GM18873 (cell line): Measurements from ENCODE around the gene TMEM51.

Source experiments
- ATAC-seq: cut with Tn5 transposase; IDR thresholded peaks from one replicate; pipeline ENCODE4 v1.9.1; 2021; ENCODE audit warnings: mild to moderate bottlenecking, moderate library complexity, moderate number of reproducible peaks; ENCODE audit not compliant: unreplicated experiment, low FRiP score

The TMEM51 gene

DNA sequence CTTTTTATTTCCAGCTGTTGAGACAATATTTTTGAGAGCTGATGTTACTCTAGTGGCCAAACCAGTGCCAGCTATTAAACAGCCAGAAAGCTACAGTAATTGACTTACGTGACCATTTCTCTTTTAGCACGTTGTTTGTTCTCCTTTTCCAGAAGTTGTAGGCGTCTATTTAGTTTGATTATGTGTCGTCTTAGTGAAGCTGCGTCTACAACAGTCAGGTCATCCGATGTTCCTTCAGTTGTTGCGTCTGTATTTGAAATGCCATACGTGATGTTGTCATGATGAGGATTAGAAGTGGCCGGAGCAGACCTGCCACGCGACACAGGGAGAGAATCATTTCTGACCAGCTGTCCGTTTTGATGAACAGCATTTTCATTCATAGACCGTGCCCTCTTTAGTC, 38.2 kb downstream of the TMEM51 start:
- no peak for ATAC-seq

DNA sequence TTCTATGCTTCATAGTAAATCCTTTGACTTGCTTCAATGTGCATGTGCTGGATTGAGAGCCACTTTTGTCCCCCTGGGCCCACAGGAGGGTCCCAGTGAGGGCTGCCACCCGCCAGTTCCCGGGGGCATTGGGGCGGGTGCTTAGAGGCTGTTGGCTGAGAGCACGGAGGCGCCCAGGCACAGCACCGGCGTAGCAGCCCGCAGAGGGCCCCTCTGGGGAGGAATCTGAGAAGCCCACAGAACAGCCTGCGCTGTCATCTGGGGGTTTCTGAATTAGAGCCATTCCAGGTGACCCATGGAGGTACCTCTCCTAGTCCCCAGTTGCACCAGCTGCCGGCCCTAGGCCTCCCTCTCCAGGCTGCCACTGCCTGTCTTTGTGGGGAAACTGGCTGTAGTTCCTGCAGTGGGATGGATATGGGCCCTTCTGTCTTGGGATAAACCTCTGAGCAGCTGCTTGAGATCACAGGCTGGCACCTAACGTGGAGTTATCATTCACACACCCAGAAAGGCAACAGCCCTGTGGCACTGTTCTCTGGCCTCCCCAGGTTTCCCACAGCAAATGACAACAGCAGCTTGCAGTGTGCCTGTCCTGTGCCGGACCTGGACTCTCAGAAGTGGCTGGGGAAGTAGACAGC, 39.5 kb downstream of the TMEM51 start:
- ATAC-seq: no peak

DNA sequence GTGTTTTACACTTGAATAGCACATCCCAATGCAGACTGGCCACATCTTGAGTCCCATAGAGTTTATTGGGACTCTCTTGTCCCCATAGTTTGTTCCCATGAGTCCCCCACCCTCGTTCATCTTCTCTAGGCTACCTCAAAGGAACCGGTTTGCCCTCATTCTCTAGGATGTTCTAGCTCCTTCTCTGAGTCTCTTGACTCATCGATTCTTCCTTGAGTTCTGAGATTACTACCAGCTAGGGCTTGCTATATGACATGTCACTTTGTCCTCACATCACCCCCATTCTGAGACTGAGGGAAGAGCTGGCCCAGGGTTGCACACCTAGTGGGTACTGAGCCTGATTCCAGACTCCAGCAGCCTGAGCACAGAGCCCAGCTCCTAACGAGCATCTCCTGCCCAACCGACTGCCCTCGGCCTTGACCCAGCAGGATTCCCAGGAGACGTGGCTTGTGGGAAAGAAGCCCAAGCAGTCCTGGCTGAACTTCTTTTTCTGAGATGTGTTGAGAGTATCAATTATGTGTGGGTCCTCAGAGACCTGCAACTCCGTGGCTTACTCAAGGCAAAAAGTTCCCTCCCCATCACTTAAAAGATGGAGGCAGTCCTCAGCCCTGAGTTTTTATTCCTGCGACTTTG, 42.0 kb downstream of the TMEM51 start:
- no peak for ATAC-seq

DNA sequence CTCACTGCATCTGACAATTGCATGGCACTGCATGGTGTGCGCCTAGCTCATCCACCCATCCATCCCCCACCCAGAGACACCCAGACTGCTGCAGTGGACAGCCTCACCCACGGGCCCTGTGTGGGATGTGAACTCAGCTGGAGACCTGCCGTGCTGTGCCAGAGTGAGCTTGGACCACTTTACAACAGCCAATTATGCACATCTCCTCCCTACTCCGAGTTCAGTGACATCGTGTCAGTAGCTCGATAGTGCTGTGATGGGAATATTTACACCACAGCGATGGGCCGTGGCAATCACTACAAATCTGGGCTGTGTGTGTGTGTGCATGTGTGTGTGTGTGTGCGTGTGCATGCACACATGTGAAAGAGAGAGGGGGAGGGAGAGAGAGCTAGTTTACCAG, 42.5 kb downstream of the TMEM51 start:
- ATAC-seq: no peak

DNA sequence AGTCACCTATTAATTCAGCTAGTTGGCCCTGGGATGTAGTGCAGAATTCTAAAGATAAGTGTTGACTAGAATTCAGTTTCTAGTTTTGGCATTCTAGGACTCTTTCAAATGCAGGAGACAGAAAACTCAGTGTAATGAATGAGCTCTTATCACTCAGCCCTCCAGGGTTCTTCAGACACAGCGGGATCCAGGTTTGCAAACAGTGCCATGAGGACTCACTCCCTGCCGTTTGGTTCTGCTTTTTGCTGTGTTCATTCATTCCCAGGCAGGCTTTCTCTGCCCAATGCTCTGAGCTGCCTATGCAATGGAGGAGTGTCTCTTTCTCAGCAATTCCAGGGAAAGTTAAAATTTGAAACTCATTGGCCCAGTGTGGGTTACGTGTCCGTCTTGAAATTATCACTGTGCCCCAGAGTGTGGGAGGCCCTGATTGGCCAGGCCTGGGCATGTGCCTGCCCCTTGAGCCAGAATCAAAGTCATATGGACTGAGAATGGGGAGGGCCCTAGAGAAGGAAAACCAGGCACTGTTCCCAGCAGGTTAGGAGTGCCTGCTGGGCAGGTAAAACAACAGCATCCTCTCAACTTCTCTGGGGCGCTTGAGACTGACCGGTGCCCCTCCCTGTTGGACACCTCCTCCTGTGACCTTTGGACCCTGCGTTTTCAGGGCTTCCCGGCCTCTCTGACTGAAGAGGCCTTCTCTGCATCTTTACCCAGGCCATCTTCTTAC, 43.4 kb downstream of the TMEM51 start:
- no peak for ATAC-seq

DNA sequence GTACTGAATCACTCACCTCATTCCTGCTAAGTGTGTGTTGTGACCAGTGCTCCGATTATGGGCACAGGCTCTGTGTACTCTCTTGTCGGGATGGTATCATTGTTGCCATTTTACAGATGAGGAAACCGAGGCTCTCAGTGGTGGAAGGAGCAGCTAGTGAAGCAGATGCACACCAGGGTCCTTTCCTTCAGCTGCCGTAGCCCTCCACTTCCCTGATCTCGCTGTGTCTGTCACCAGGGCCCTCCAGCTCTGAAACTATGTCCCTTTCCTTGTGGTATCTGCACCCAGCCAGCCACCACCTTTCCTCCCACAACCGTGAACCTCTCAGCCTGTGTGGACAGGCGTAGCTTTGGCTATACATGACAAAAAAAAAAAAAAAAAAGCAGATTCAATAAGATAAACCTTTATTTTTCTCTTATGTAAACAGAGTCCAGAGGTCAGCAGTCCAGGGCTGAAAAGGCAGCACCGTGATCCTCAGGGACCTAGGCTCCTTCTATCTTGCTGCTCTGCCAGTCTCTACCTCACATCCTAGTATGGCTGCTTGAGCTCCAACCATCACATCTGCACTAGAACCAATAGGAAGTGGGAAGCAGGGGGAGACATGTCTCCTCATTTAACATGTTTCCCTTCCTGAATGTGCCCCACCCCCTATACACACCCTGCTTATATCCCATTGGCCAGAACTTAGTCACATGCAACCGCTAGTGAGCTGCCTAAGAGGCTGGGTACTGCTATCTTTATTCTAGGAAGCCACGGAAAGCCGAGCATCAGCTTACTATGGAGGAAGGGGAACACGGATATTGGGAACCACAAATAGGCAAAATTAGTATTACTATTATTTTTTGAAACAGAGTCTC, 44.3 kb downstream of the TMEM51 start:
- ATAC-seq: no peak

DNA sequence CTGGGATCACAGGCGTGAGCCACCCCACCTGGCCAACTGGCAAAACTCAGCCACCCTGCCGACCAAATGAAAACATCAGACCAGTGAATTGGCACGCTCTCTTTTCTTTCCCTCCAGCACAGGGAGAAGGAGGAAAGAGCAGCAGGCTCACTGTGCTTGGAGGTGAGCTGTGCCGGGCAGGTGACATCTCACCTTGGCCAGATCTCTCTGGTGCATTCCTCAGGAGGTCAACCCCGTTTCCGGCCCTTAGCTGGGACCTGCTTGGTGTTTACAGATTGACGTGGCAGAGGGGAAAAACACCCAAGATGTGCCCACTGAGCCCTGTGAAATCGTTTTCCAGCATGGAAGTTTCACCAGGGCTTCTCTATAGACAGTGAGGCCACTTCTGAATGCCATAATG, 45.1 kb downstream of the TMEM51 start:
- ATAC-seq: no peak

DNA sequence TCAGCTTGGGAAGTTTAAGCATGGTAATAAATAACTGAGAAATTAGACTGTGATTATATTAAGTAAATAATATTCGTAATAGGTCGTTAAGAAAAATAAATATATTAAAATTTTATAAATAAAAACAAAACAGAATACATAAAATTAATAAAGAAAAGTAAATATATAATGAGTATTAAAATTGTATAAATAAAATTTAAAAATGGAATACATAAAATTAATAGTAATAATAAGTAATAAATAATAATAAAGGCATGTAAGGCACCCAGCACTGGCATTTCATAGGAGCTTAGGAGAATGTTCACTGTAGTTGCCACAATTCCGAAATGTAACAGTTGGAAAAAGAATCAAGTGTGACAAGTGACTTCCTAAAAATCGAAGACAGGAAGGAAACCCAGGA, 47.7 kb downstream of the TMEM51 start:
- ATAC-seq: no peak

DNA sequence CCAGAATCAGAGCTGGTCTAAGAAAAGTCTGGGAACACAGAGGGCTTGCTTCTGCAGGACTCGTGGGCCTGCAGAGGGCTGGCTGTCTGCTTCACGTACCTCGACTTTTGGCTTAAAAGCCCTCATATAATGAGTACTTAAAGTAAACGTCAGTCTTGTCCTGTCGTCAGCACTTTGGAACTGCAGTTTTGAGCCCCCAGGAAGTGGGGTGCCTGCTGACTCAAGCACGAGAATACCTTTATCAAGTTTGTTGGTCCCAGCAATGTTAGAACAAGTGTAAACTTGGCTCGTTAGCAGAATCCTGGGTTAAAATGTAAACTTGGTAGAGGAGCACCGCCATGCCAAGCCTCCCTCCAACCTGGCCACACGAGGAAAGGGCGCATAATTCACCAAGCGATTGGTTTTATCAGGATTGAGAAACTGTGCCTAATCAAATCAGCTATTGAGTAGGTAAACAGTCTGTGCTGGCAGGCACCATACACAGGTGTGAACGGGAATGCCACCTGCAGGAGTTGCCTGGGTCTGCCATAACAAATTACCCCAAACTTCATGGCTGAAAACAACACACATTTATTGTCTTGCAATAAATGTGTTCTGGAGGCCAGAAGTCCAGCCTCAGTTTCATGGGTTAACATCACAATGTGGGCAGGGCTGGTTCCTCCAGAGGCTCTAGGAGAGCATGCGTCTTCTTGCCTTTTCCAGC, 48.5 kb downstream of the TMEM51 start:
- no peak for ATAC-seq

DNA sequence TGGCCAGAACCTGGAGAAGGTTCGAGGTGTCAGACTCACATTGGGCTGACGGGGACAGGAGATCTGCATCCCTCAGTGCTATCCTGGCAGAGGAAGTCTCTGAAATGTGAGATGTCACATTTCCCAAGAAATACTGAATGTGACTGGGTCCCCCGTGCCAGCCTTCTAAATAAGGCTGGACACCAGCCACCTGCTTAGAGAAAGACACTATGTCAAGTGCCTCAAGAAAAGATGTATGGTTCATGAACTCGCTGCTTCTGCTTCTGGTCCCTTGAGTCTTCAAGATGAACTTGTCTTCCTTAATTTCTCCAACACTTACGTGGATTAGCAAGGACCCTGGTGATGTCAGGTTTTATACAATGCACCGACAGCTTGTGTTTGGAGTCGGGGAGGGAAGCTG, 51.4 kb downstream of the TMEM51 start:
- ATAC-seq: no peak

DNA sequence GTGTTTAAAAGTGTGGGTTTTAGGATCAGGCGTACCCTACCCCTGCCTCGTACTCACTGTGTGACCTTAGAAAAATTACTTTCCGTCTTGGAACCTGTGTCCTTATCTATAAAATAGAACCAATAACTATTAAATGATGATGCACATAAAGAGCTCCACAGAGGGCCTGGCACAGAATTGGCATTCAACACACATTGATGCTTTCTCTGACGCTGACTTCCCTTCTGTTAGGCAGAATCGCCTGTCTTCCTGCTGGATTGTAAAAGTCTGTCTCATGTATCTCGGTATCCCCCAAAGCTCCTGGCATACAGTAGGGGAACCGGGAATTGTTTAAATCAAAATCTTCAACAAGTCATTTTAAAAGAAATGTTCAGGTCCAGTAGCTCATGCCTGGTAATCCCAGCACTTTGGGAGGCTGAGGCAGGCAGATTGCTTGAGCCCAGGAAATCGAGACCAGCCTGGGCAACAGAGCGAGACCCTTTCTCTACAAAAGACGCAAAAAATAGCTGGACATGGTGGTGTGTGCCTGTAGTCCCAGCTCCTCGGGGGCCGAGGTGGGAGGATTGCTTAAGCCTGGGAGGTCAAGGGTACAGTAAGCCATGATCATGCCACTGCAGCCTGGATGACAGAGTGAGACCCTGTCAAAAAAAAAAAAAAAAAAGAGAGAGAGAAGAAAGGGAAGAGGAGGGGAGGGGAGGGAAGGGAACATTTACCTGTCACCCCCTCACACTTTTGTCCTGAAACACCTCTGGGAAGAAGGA, 52.2 kb downstream of the TMEM51 start:
- ATAC-seq: no peak

DNA sequence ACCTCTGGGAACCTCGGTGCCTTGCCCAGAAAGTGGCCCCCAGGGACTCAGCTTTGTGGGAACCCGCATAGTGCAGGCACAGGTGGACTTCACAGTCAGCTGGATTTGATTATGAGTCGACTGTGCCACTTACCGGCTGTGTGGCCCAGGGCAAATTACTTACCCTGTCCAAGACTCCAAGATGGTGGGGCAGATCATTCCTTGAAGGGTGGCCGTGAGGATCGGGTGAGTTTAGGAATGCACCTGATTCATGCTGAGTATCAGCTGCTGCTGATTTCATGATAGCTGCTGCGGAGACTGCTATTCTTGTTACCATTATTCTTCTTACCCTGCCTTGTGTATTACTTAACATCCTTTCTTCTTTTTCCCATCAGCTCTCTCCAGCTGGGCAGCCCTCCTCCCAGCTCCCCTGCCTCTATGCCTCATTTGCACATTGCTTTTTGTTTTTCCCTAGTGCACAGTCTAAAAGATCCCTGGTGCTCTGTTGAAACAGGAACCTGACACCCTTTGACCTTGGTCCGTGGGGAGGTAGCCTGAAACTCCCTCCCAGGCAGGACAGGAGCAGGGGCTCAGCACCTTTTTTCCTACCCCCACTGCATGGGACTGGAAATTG, 53.0 kb downstream of the TMEM51 start:
- no peak for ATAC-seq

DNA sequence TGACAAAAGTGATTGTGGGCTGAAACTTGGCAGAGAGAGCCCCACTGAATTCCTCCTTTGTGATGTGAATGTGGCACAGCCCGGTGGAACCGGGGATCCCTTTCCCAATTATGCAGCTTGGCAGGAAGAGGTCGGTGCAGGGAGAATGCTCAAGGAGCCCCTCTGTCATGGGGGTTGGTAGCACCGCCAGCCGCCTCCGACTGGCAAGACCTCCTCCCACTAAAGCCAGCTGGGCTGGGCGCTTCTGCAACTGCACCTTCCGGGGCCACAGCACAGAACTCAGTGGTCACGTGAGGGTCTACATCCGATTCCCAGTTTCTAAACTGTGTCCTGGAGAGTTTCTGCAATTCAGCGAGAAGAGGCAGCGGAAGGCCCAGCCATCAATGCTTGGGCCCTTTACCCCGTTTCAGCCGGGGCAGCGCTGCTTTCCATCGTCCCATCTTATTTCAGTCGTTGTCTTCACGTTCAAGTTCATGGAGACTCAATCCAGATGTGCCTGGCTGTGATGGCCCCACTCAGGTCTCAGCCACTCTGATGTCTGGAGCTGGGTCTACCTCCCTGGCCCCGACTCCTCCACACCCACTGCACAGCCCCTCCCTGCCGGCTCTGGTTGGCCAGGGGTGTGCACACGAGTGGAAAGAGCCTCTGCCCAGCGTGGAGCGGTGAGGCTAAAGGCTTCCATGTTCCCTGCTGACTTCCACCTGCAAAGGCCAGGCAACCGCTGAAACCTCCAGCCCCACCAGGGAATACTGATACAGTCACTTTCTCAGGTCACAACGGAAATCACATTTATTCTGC, 53.7 kb downstream of the TMEM51 start:
- ATAC-seq: no peak

DNA sequence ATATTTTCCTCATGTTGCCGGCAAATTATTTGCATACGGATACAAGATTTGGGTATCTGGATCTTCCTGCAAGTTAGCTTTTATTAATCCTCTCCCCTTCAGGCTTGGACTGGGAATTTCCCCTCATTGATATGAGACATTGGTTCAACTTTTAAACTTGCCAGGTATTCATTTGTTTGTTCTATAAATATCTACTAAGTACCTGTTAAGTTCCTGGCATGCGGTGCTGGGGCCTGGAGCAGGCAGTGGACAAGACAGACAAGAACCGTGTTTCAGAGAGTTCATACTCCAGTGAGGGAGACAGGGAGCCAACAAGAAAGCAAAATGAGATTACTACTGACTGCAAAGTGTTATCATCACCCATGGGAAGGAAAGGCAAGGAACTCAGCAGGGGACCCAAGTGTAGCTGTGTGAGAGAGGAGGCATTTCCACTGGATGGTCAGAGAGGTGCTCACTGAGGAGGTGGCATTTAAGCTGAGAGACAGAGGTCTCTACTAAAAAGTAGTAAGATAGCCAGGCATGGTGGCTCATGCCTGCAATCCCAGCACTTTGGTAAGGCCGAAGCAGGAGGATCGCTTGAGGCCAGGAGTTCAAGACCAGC, 54.4 kb downstream of the TMEM51 start:
- ATAC-seq: no peak

DNA sequence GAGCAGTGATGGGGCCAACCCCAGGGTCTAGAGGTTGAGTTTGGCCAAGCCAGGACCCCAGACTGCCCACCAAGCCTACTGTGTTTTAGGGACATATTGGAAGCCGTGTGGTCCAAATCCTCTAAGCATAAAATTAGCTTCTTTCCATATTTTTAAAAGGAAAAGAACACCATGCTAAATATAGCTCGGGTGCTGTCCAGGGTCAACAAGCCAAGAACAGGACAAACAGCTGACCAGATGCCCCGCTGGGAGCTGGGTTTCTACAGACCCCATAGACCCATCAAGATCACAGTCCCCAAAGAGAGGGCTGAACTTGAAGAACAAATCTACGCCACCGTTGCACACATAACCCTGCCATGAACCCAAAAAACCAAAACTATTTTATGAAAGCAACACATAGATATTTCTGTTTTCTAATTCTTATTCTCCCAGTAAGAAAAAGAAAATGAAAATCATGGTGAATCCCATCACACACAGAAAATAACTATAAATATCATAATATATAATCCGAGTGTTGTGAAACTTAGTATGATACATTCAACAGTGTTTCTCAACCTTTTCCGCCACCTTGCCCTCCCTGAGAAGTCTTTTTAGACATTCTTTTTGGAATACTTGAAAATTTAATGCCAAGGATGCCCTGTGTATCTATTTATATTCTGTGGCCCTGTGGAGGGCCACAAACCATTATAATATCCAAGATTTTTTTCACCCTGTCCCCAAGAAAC, 57.3 kb downstream of the TMEM51 start:
- no peak for ATAC-seq

DNA sequence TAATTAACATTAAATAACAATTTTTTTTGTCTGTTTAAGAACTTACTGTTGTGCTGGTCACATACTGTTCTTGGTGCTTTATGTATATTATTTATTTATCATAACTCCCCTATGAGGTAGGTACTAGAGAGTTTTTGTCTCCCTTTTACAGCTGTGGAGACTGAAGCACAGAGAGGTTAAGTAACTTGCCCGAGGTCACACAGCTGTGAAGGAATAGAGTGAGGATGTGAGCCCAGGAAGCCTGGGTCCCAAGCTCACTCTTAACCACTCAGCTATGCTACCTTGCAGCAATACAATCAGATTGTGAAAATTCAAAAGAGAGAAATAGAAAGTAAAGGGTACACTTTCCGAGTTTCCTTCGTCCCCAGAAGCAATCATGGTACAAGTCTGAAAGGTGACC, 57.9 kb downstream of the TMEM51 start:
- ATAC-seq: no peak

DNA sequence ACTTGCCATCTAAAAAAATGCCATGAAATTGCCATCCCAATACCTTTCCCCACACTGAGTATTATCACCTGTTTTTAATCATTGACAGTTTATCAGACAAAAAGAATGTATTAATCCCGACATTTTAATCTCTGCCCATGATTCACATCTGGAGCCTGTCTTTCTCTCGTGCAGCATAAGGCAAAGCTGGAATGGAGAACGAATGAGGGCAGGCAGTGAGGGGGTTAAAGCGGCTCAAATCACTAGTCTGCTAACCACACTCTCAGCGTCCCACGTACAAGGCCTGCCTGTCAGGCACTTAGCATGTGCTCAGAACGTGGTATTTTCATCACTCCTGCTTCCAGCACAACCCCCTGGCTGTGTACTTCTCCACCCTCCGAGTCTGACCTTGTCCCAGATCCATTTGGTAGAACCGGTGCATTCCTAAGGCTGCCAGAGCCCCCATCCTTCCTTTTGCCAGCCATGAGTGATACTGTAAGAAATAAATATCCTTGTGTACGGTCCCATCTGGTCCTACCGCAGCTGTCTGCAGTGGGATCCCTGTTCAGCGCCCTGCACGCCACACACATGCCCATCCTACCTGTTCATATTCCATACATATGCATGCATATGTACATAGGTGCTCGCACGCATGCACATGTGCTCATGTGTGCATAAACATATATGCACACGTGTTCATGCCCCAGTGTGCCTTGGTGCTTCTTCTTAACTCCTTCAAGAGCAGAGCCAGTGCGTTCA, 58.8 kb downstream of the TMEM51 start:
- ATAC-seq: no peak
